ENCODE results near the gene MX2. TPM values are rescaled to one million over a fixed set of nuclear protein-coding genes. Genes with fewer than 3 reads are reported as not detected.

Gene MX2
- total and polyA plus RNA-seq, 9 of the 15 experiments (the other 6 are each of a cell fraction or from before 2014, with no cell fraction given), result 0.10 to 0.95 (median 0.47) TPM; not detected in 1

DNA sequence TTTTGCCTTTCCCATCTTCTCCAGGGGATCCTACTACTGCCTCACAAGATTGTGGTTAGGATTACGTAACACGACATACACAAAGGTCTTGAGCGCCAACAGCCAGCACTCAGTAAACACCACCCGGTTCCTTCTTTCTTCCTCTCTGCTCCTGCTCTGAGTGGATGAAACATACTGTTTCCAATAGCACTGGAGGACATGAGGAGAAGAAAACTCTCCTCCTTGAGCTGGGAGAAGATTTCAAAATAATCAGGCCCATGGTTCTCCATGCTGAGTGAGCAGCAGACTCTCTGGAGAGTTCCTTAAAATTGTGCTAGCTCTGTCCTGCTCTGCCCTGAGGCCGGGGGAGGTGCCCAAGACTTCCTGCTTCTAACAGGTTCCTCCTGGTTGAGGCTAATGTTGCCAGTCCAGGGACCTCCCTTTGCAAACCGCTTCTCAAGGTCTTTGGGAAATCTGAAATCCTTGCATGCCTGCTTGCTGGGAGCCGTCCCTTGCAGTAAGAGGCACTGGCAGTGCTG, 34.8 kb downstream of the MX2 start:
- Histone ChIP-seq H4K20me1 (replicated peaks; ENCODE audit: control insufficient read depth, insufficient read depth, low read length) (no peaks in the 10 kb centered on the region; the same call in 1 of the 2 replicates), H3K27me3 (ENCODE audit: control insufficient read depth in 2 of 2, insufficient read depth in 2 of 2, low read length in 2 of 2) (peaks cover 0 to 27% of the 10 kb centered on the region in 2 experiments; a peak in 3 of 5 replicates), H3K4me2 (ENCODE audit: insufficient read depth, low read length) (no peak overlapping the region), H2AFZ (ENCODE audit: low read depth, low read length) (no peak overlapping the region), H3K4me3 (no peak overlapping the region), H3K27ac (ENCODE audit: extremely low read depth, low read depth, low read length) (no peak overlapping the region), H3K9me1 (ENCODE audit: control insufficient read depth, insufficient read depth, low read length) (no peaks in the 10 kb centered on the region), H3K4me1 (replicated peaks in 1 of 2; ENCODE audit: control insufficient read depth in 2 of 2, insufficient read depth in 2 of 2, low read length in 2 of 2) (no peaks in the 10 kb centered on the region), H3K9me3 (replicated peaks; ENCODE audit: control insufficient read depth, insufficient read depth, low read depth, low read length) (no peaks in the 10 kb centered on the region), H3K36me3 (ENCODE audit: control insufficient read depth, insufficient read depth, low read length) (no peaks in the 10 kb centered on the region), H3K79me2 (ENCODE audit: control insufficient read depth, insufficient read depth, low read length) (no peaks in the 10 kb centered on the region), H3K9ac (ENCODE audit: insufficient read depth in 1 of 2, low read depth in 2 of 2, low read length in 2 of 2) (no peak overlapping the region)
- POLR2A ChIA-PET, result interaction anchor here (0.7 kb wide), 1 partner anchor 83 kb away, joined by 3 read pairs; no protein-coding TSS in a partner anchor
- CTCF ChIA-PET (ENCODE audit: low intra/inter-chr PET ratio), result no interaction called here
- no peak for FAIRE-seq
- intact Hi-C loops (cut with micrococcal nuclease), result no loop called here
- WGBS (ENCODE audit: insufficient coverage, low coverage, missing lambda C conversion rate), result 1% methylated on average over 7 of the region's 7 CpGs
- no peak for ATAC-seq
- TF ChIP-seq BHLHE40 (IDR thresholded peaks at IDR 0.05; ENCODE audit: low read length) (no peak), CEBPB (tag; IDR thresholded peaks at IDR 0.05) (peak; percentile 72), CEBPG (CRISPR knock-in tag; IDR thresholded peaks at IDR 0.05) (no peak), CEBPG (tag; conservative IDR thresholded peaks at IDR 0.05 in 1 of 2, IDR thresholded peaks at IDR 0.05 in 1 of 2) (peak in 1 of 2 experiments; percentile 64; a peak in 1 of 4 replicates)
- no TSS peak for BruUV-seq (replicated peaks)
- DNase-seq (ENCODE audit: extremely low read depth in 1 of 4, low spot score in 3 of 4), result no peak
- in situ Hi-C loops (cut with MboI), result no loop called here

DNA sequence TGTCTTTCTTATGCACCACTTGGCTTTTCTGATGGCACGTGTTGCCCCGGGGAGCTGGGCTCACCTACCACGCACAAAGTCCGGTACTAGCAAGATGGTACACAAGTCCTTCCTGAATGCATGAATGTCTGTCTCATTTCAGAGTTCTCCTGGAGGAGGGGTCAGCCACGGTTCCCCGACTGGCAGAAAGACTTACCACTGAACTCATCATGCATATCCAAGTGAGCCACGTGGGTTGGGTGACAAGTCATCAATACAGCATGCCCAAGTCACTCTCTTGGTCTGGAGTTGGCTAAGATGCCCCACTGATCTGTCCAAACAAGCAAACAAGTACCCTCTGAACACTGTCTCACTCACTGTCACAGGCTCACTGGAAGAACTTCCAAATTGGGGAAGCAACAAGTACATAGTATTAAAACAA, 35.7 kb downstream of the MX2 start:
- in situ Hi-C loops (cut with MboI) (no loop called here), intact Hi-C loops (cut with micrococcal nuclease) (no loop called here)
- Histone ChIP-seq H3K4me3 (no peak overlapping the region), H3K4me2 (ENCODE audit: insufficient read depth, low read length) (no peak overlapping the region), H3K27ac (ENCODE audit: extremely low read depth, low read depth, low read length) (no peak overlapping the region), H3K9me1 (ENCODE audit: control insufficient read depth, insufficient read depth, low read length) (no peaks in the 10 kb centered on the region), H3K79me2 (ENCODE audit: control insufficient read depth, insufficient read depth, low read length) (no peaks in the 10 kb centered on the region), H3K27me3 (ENCODE audit: control insufficient read depth in 2 of 2, insufficient read depth in 2 of 2, low read length in 2 of 2) (peaks cover 2 to 32% of the 10 kb centered on the region in 2 experiments; a peak in 4 of 5 replicates), H3K4me1 (replicated peaks in 1 of 2; ENCODE audit: control insufficient read depth in 2 of 2, insufficient read depth in 2 of 2, low read length in 2 of 2) (no peaks in the 10 kb centered on the region), H3K36me3 (ENCODE audit: control insufficient read depth, insufficient read depth, low read length) (no peaks in the 10 kb centered on the region), H4K20me1 (replicated peaks; ENCODE audit: control insufficient read depth, insufficient read depth, low read length) (no peaks in the 10 kb centered on the region; the same call in 1 of the 2 replicates), H2AFZ (ENCODE audit: low read depth, low read length) (no peak overlapping the region), H3K9ac (ENCODE audit: insufficient read depth in 1 of 2, low read depth in 2 of 2, low read length in 2 of 2) (no peak overlapping the region), H3K9me3 (replicated peaks; ENCODE audit: control insufficient read depth, insufficient read depth, low read depth, low read length) (no peaks in the 10 kb centered on the region)
- POLR2A ChIA-PET, result no interaction called here
- WGBS (ENCODE audit: insufficient coverage, low coverage, missing lambda C conversion rate), result 0% methylated on average over 7 of the region's 7 CpGs
- DNase-seq (ENCODE audit: extremely low read depth in 1 of 4, low spot score in 3 of 4) (no peak), FAIRE-seq (no peak), ATAC-seq (no peak)
- BruUV-seq (replicated peaks), result no TSS peak
- CTCF ChIA-PET (ENCODE audit: low intra/inter-chr PET ratio), result no interaction called here
- no peak for TF ChIP-seq MTA1 (IDR thresholded peaks at IDR 0.05; ENCODE audit: borderline replicate concordance)
- TF ChIP-seq ZBTB33 (CRISPR knock-in tag; IDR thresholded peaks at IDR 0.05), result no peak
- TF ChIP-seq POLR2H (tag; IDR thresholded peaks at IDR 0.05; ENCODE audit: low read depth), result no peak
- TF ChIP-seq TAL1 (IDR thresholded peaks at IDR 0.05), result no peak
- TF ChIP-seq NFE2L1 (tag; IDR thresholded peaks at IDR 0.05; ENCODE audit: borderline replicate concordance, low read depth), result no peak
- TF ChIP-seq CHD2 (IDR thresholded peaks at IDR 0.05; ENCODE audit: low read depth, low read length), result no peak
- TF ChIP-seq, protein P1, sequence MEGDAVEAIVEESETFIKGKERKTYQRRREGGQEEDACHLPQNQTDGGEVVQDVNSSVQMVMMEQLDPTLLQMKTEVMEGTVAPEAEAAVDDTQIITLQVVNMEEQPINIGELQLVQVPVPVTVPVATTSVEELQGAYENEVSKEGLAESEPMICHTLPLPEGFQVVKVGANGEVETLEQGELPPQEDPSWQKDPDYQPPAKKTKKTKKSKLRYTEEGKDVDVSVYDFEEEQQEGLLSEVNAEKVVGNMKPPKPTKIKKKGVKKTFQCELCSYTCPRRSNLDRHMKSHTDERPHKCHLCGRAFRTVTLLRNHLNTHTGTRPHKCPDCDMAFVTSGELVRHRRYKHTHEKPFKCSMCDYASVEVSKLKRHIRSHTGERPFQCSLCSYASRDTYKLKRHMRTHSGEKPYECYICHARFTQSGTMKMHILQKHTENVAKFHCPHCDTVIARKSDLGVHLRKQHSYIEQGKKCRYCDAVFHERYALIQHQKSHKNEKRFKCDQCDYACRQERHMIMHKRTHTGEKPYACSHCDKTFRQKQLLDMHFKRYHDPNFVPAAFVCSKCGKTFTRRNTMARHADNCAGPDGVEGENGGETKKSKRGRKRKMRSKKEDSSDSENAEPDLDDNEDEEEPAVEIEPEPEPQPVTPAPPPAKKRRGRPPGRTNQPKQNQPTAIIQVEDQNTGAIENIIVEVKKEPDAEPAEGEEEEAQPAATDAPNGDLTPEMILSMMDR (IDR thresholded peaks at IDR 0.05 in 2 of 3, conservative IDR thresholded peaks at IDR 0.05 in 1 of 3; ENCODE audit: insufficient read depth in 2 of 3, low read depth in 1 of 3, low read length in 3 of 3), result no peak

Measured in K562 (cell line).